Measurements from ENCODE around the gene PPP2R5C. TPM values are rescaled to one million over a fixed set of nuclear protein-coding genes. Genes with fewer than 3 reads are reported as not detected.

The PPP2R5C gene
- total and polyA plus RNA-seq, 9 of the 15 experiments (the other 6 are each of a cell fraction or from before 2014, with no cell fraction given), result 284 to 617 (median 395) TPM

DNA sequence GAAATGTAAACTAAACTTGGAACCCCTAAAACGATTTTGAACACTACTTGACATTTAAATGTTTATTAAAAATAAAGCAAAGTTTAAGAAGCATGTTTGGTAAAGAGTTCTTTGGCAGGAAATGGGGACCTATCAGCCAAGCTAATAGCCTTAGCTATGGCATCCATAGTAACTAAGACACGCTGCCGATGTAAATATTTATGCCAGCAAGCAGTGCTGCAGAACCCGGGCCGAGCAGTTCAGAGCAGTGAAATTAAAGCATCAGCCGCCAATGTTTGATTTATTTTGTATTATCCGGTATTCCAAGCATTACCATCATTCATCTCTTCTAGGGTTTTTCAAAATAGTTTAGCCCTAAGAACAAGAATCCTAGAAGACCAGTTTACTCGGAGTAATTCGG is 61.6 kb downstream of the PPP2R5C start (continued):
- no peak for TF ChIP-seq ZNF212 (CRISPR knock-in tag; IDR thresholded peaks at IDR 0.05)
- TF ChIP-seq HIVEP1 (CRISPR knock-in tag; IDR thresholded peaks at IDR 0.05), result no peak
- no peak for TF ChIP-seq ATF1 (CRISPR knock-in tag; IDR thresholded peaks at IDR 0.05)
- no peak for TF ChIP-seq ATF1 (tag; IDR thresholded peaks at IDR 0.05)
- no peak for TF ChIP-seq ZNF324 (CRISPR knock-in tag; IDR thresholded peaks at IDR 0.05)

DNA sequence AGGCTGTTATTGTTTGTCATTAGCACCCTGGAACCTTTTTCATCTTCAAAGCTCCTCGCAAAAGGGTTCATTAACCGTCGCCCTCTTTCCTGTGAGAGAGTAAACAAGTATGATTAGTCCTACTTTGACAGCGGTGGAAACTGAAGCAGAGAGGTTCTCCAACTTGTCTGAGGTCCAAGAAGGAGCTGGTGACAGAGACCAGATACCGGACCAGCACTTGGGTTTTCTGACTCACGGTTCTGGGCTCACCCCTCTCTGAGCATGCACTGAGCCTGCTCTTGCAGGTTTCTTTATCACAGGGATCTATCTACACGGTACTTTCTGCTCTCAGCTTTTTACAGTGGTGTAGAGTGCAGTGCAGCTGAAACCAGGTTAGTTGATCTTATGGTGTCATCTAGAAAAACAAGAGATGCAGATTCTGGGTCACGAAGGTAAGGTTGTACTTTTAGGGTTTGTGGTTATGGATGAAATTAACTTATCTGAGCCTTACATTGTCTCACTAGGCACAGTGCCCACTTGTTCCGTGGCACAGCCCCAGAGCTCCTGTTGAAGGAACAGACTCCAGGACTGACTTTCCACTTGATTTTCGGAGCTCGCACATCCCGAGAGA is 62.1 kb downstream of the PPP2R5C start:
- peaks cover 0 to 16% of the 10 kb centered on the region in 2 experiments; a peak in 3 of 5 replicates for H3K4me1 ChIP-seq (replicated peaks in 1 of 2; ENCODE audit: control insufficient read depth in 2 of 2, insufficient read depth in 2 of 2, low read length in 2 of 2)
- FAIRE-seq, result no peak
- CTCF ChIA-PET (ENCODE audit: low intra/inter-chr PET ratio), result no interaction called here

More for the DNA sequence above, 62.1 kb downstream of the PPP2R5C start:
- Histone ChIP-seq H3K9me1 (ENCODE audit: control insufficient read depth, insufficient read depth, low read length) (no peaks in the 10 kb centered on the region), H3K9me3 (replicated peaks; ENCODE audit: control insufficient read depth, insufficient read depth, low read depth, low read length) (no peaks in the 10 kb centered on the region), H3K4me3 (no peak overlapping the region), H3K9ac (ENCODE audit: insufficient read depth in 1 of 2, low read depth in 2 of 2, low read length in 2 of 2) (no peak overlapping the region), H3K27me3 (ENCODE audit: control insufficient read depth in 2 of 2, insufficient read depth in 2 of 2, low read length in 2 of 2) (no peaks in the 10 kb centered on the region), H3K36me3 (ENCODE audit: control insufficient read depth, insufficient read depth, low read length) (peaks cover 86% of the 10 kb centered on the region), H3K4me2 (ENCODE audit: insufficient read depth, low read length) (no peak overlapping the region), H3K79me2 (ENCODE audit: control insufficient read depth, insufficient read depth, low read length) (peaks cover 95% of the 10 kb centered on the region), H3K27ac (ENCODE audit: extremely low read depth, low read depth, low read length) (no peak overlapping the region), H4K20me1 (replicated peaks; ENCODE audit: control insufficient read depth, insufficient read depth, low read length) (no peaks in the 10 kb centered on the region; the same call in 1 of the 2 replicates), H2AFZ (ENCODE audit: low read depth, low read length) (no peak overlapping the region)
- no TSS peak for BruUV-seq (replicated peaks)
- no peak for DNase-seq (ENCODE audit: extremely low read depth in 1 of 4, low spot score in 3 of 4)
- ATAC-seq, result peak; percentile 48; the same call in 1 of the 3 replicates
- WGBS (ENCODE audit: insufficient coverage, low coverage, missing lambda C conversion rate), result 80% methylated on average over 12 of the region's 12 CpGs
- POLR2A ChIA-PET, result interaction anchor here (0.9 to 1.6 kb wide), 6 partner anchors 11 to 18 kb away, joined by 4 to 5 read pairs (median 4); no protein-coding TSS in a partner anchor
- in situ Hi-C loops (cut with MboI) (no loop called here), intact Hi-C loops (cut with micrococcal nuclease) (no loop called here)
- TF ChIP-seq, protein P1, sequence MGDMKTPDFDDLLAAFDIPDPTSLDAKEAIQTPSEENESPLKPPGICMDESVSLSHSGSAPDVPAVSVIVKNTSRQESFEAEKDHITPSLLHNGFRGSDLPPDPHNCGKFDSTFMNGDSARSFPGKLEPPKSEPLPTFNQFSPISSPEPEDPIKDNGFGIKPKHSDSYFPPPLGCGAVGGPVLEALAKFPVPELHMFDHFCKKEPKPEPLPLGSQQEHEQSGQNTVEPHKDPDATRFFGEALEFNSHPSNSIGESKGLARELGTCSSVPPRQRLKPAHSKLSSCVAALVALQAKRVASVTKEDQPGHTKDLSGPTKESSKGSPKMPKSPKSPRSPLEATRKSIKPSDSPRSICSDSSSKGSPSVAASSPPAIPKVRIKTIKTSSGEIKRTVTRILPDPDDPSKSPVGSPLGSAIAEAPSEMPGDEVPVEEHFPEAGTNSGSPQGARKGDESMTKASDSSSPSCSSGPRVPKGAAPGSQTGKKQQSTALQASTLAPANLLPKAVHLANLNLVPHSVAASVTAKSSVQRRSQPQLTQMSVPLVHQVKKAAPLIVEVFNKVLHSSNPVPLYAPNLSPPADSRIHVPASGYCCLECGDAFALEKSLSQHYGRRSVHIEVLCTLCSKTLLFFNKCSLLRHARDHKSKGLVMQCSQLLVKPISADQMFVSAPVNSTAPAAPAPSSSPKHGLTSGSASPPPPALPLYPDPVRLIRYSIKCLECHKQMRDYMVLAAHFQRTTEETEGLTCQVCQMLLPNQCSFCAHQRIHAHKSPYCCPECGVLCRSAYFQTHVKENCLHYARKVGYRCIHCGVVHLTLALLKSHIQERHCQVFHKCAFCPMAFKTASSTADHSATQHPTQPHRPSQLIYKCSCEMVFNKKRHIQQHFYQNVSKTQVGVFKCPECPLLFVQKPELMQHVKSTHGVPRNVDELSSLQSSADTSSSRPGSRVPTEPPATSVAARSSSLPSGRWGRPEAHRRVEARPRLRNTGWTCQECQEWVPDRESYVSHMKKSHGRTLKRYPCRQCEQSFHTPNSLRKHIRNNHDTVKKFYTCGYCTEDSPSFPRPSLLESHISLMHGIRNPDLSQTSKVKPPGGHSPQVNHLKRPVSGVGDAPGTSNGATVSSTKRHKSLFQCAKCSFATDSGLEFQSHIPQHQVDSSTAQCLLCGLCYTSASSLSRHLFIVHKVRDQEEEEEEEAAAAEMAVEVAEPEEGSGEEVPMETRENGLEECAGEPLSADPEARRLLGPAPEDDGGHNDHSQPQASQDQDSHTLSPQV (IDR thresholded peaks at IDR 0.05), result no peak
- TF ChIP-seq, protein P2, sequence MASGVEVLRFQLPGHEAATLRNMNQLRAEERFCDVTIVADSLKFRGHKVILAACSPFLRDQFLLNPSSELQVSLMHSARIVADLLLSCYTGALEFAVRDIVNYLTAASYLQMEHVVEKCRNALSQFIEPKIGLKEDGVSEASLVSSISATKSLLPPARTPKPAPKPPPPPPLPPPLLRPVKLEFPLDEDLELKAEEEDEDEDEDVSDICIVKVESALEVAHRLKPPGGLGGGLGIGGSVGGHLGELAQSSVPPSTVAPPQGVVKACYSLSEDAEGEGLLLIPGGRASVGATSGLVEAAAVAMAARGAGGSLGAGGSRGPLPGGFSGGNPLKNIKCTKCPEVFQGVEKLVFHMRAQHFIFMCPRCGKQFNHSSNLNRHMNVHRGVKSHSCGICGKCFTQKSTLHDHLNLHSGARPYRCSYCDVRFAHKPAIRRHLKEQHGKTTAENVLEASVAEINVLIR (CRISPR knock-in tag; IDR thresholded peaks at IDR 0.05), result no peak
- TF ChIP-seq GTF2F1 (IDR thresholded peaks at IDR 0.05; ENCODE audit: low read depth, low read length) (no peak), NR1H2 (CRISPR knock-in tag; IDR thresholded peaks at IDR 0.05) (no peak), DDX20 (tag; IDR thresholded peaks at IDR 0.05; ENCODE audit: low read depth) (no peak), HDAC3 (IDR thresholded peaks at IDR 0.05; ENCODE audit: borderline replicate concordance, partially characterized antibody) (no peak), CEBPB (tag; IDR thresholded peaks at IDR 0.05) (no peak), TSC22D4 (tag; IDR thresholded peaks at IDR 0.05) (no peak), ZNF133 (CRISPR knock-in tag; IDR thresholded peaks at IDR 0.05) (no peak), KLF1 (tag; IDR thresholded peaks at IDR 0.05) (no peak), CHD1 (IDR thresholded peaks at IDR 0.05; ENCODE audit: low read length) (no peak), MEF2A (IDR thresholded peaks at IDR 0.05; ENCODE audit: control insufficient read depth, low read depth, low read length) (no peak)
